CD4-positive, alpha-beta T cell treated with Interleukin-15 for 4 hours (primary cell): ENCODE data around the gene DIP2A.
"Not testable (repeated sequence)": the region's sequence is repeated elsewhere in the genome, so short reads cannot be mapped to it uniquely, and the experiment has no call there.

Experiments used
- DNase-seq: peaks from one replicate; pipeline ENCODE4 v3.0.0-alpha.2; 2020; ENCODE audit warnings: low spot score

Gene DIP2A

DNA sequence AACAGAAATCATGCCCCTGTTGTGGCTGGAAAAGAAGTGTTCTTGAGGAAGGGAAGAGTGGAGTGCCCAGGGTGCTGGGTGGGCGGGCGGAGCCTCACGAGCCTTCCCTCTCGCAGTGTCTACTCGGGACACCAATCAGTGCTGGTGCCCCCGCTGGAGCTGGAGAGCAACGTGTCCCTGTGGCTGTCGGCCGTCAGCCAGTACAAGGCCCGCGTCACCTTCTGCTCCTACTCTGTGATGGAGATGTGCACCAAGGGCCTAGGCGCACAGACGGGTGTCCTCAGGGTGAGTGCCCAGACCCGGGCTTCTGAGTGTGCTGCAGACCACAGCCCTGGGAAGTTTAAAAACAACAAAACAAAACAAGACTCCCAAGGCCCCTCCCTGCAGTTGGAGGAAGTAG, 98.8 kb downstream of the DIP2A start:
- DNase-seq = no peak

GRCh38 chr21:46557919-46558392, 99.3 kb downstream of the DIP2A start:
- DNase-seq = no peak

- DNase-seq = peak; percentile 56
These were observed 100.7 kb downstream of the DIP2A start for GRCh38 chr21:46559291-46559983.

DNA sequence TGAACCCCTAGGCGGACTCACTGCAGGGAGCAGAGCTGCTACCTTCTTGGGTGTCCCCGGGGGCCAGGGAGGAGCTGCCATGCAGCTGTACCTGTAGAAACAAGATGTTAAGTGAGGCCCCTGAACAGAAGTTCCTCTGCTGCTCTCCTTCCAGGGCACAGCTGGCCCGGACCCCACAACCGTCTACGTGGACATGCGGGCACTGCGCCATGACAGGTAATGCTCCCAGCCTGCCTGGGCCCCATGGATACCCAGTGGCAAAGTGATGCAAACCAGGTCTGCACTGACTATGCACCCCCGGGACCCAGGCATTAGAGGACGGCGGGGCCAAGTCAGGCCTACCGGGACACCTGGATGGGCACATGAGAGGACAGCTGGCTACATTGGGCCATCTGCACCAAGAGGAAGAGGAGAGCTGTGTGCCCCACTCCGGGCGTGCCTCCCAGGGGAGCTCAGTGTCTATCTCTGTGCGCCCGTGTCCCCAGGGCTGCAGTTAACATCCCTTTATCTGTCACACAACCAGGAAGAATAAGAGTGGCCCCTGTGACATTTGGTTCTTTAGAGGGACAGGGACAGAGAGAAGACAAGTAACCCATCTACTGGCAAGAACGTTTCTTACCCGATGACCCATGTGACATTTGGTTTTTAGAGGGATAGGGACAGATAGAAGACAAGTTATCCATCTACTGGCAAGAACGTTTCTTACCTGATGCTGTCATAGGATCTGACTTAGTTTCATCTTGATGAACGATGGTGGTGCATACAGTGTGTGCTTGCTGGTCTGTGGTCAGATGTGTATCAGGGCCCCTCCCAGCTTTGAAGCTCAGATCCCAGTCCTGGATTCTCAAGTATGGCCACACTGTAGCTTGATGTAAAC, 102.1 kb downstream of the DIP2A start:
- DNase-seq = no peak

DNA sequence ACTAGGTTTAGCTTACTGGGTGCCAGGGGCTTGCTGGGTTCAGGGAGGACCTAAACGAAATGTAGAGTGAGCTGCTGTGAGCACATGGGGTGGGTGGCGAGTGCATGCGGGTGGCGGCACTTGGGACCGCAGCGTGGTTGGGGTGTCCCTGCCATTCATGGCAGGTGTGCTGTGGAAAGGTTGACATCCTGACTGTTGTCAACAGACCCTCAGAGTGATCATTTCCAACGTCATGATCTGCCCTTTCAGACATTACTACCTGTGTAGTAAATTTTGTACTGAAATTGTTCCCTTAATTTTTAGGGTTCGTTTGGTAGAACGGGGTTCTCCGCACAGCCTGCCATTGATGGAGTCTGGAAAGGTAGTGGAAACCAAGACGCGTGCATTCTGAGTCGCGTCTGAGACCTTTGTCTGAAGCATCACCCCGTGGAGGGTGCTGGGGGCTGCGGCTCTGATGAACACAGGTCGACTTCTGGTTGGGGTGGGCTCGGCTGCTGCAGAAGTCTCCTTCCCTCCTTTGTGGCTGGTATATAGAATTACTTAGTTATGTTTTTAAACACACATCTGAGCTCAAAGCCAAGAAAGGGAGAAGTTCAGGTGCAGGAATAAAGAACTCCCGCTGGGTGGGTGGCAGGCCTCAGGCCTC, 102.9 kb downstream of the DIP2A start:
- DNase-seq = no peak

- no peak for DNase-seq
These were observed 103.8 kb downstream of the DIP2A start for GRCh38 chr21:46562472-46562871.

GRCh38 chr21:46562964-46563607, 104.4 kb downstream of the DIP2A start:
- DNase-seq = no peak

DNA sequence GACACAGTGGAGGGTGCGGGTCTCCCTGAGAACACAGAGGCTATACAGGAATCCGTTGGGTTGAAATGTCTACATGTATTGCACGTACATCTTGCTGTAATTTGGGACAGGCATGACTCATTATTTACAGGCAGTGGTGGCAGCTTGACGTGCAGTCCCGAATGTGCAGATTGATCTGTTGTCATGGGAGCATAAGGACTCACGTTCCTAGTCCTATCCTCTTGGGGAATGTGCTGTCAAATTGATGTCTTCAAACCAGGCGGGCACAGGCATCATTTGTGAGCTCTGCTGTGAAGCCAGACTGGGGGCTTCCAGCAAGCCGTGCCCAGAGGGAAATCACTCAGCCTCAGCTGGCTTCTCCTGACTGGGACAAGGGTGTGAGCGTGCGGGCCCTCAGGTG, 105.7 kb downstream of the DIP2A start:
- DNase-seq = no peak

DNA sequence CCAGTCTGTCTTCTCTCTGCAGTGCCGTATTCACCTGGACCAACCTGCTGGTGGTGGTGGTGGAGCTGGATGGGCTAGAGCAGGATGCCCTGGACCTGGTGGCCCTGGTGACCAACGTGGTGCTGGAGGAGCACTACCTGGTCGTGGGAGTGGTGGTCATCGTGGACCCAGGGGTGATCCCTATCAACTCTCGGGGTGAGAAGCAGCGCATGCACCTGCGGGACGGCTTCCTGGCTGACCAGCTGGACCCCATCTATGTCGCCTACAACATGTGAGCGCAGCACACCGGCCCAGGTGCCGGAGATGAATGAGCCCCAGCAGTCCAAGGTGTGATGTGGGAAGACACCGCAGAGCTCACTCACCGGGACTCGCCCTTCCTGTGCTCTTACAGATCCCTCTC, 108.7 kb downstream of the DIP2A start:
- no peak for DNase-seq

- no peak for DNase-seq
These were observed 109.9 kb downstream of the DIP2A start for GRCh38 chr21:46568562-46568961.

DNA sequence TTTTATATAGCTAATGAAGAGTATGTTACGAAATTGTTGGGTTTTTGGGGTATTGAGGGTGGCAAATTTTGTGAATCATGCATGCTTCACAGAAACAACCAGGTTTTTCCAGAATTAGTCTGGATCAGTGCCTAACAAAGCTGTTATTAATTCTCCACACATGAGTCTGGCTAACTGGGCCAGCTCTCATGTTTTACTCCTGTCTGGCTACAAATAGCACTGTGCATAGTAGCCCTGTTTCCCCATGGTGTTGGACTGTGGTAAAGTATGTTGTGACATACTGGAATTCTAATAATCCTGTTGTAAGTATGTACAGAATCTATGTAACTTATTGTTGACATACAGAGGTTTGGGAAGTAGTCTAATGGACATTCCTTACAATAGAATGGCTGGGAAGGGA, 110.4 kb downstream of the DIP2A start:
- no peak for DNase-seq

DNA sequence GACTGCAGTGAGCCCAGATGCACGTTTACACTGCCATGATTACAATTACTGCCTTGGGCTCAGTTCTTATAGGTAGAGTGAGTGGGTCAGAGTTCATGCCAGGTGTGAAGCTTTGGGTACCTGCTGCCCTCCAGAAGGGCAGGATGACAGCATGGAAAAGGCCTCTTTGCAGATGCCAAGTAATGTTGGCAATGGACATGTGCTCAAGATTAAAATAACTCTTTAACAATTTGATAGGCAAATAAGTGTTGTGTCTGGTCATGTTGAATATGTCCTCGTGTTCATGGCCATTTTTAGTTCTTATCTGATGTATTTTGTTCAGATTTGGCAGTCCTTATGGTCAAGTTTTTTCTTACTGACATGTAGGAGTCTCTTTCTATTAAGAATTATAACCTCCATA, 111.4 kb downstream of the DIP2A start:
- DNase-seq = no peak

DNA sequence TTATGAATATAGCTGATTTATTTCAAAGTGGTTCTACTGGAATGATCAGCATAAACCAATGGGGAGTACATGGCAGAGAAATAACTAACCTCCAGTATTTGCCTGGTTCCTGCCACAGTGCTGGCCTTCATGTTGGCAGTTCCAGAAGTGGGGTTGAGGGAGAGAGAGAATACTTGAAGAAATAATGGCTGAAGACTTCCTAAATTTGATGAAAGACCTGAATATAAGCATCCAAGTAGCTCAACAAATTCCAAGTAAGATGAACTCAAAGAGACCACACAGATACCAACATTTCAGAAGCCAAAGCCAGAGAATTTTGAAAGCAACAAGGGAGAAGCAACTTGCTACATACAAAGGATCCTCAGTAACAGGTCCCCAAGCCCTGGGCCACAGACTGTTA, 111.9 kb downstream of the DIP2A start:
- DNase-seq = no peak

DNA sequence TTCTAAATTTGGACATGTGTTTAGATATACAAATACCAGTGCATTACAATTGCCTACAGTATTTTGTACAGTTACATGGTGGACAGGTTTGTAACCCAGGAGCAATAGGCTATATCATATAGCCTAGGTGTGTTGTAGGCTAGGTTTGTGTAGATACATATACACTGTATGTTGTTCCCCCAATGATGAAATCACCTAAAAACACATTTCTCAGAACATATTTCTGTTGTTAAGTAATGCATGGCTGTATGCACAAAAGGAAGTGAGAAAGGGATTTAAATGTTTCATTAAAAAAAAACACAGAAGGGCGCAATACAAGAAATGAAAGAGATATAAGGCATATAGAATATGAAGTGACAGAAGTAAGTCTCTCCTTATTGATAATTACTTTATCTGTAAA, 114.2 kb downstream of the DIP2A start:
- no peak for DNase-seq

- DNase-seq = not testable (repeated sequence)
These were observed 119.1 kb downstream of the DIP2A start for GRCh38 chr21:46577786-46578185.

GRCh38 chr21:46579394-46579793, 120.7 kb downstream of the DIP2A start:
- DNase-seq = not testable (repeated sequence)

DNA sequence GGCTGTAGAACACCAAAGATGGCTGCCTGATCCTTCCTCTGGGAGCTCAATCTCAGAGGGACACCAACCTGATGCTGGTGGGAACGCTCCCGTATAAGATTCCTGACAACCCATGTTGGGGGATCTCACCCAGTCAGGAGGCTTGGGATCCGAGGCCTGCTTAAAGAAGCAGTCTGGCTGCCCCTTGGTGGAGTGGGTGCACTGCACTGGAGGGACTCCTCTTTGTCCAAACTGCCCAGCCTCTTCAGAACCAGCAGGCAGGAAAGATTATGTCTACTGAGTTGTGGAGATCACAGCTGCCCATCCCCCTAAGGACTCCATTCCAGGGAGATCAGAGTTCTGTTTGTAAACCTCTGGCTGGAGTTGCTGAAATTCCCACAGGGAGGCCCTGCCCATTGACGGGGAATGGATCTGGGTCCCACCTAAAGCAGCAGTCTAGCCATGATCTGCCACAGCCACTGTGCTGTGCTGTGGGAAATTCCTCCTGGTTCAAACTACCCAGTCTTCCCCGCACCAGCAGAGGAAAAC, 123.2 kb downstream of the DIP2A start:
- no peak for DNase-seq

DNA sequence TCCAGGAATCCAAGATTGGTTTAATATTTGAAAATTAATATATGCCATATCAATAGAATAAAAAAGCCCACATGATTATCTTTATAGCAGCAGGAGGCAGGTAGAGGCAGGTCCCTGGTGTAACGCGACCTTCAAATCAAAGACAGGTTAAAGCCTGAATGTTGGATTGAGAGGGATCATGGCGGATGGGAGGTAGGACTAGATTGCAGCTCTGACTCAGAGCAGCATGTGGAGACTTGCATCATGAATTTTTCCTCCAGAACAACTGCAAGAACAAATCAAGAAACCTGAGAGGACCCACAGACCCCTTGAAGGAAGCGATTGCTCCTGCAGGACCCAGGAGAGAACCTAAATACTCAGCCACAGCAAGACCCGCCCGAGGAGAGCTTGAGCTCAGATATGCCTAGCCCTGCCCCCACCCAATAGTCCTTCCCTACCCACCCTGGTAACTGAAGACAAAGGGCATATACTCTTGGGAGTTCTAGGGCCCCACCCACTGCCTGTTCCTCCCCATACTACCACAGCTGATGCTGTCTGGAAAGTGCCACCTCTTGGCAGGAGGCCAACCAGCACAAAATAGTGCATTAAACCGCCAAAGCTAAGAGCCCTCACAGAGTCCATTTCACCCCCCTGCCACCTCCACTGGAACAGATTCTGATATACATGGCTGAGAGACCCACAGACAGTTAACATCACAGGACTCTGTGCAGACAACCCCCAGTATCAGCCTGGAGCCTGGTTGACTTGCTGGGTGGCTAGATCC, 126.7 kb downstream of the DIP2A start:
- DNase-seq = no peak

GRCh38 chr21:46594276-46594675, 135.6 kb downstream of the DIP2A start:
- no peak for DNase-seq

DNA sequence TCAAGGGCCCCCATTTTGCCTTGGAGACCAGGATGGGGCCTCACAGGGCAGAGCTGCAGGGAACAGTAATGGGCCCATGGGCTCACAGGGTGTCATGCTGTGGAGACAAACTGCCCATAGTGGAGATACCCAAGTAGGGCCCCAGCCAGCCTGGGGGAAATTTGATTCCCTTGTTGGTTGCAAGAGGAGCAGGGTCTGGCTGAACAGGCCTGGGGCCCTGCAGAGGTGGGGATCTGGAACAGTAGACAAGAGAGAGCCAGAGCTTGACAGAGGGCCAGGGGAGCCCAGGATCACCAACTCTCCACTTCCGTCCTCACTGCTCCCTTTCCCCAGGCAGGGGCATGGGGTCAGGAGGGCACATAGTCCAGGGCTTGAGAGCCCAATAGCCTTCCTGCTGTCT, 137.5 kb downstream of the DIP2A start:
- DNase-seq = no peak

DNA sequence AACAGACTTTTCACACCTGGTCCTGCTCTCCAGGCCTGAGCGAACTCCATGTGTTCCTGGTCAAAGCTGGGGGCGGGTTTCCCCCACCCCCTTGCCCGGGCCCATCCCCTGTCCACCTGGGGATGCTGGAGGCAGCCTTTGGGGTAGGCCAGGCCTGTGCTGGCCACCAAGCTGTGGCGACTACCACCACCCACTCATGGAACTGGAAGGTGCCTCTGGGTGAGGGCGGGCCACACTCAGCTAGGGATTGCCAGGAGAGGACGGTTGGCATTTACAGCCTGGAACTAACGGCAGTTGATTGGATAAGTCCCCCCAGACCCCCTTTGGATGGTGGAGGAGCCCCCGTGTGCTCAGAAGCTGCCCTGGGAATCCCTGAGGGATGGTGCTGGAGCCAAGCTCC, 138.3 kb downstream of the DIP2A start:
- no peak for DNase-seq
